Pulmonary artery endothelial cell (primary cell): ENCODE data around the gene NFILZ. TPM values are rescaled to one million over a fixed set of nuclear protein-coding genes. Genes with fewer than 3 reads are reported as not detected.

ENCODE experiments used
- DNase-seq: peaks from one replicate; pipeline ENCODE4 v3.0.0-alpha.2; 2011; ENCODE audit warnings: low read depth, low spot score
- total RNA-seq: library from RNA; depleted of rRNA; stranded (reverse); fragments of >200 nt; gene quantifications from 2 replicates; pipeline ENCODE4 v1.2.3, GENCODE V29; 2014

NFILZ gene, protein sequence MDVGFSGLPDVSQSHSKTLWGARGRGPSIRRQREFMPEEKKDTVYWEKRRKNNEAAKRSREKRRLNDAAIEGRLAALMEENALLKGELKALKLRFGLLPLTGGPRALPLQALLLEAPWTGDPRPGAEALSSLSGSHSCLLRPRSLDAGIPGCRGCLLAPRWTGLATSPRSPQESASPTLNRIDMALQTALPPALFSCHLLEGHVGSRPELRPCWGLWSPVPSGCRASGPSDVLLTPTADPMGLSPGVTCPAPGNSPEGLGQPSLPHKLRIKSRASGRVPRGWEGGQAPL
- total RNA-seq: not detected in 2 replicates

DNA sequence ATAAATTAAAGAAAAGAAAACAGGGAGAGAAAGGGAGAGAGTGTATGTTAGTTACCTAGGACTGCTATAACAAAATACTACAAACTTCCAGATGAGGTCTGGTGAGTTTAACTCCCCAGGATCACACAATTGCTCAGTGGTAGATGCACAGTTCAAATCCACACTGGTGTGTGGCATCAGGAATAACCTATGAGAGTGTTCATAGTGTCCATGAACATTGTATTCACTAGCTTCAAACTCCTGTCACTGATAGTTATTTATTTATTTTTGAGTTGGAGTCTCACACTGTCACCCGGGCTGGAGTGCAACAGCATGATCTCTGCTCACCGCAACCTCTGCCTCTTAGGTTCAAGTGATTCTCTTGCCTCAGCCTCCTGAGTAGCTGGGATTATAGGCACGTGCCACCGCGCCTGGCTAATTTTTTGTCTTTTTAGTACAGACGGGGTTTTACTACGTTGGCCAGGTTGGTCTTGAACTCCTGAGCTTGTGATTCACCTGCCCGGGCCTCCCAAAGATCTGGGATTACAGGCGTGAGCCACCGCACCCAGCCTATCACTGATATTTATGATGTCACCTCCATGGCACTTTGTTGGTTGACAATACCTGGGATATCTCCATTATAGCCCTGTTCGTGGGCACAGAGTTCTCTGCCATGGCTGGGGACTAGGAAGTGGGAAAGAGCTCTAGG lies at the start of gene NFILZ:
TSS of gene NFILZ (plus strand) at position 638 of the 688 bp plus-strand sequence. CDS start 46,133 bp downstream, outside the sequence.
- no peak for DNase-seq

DNA sequence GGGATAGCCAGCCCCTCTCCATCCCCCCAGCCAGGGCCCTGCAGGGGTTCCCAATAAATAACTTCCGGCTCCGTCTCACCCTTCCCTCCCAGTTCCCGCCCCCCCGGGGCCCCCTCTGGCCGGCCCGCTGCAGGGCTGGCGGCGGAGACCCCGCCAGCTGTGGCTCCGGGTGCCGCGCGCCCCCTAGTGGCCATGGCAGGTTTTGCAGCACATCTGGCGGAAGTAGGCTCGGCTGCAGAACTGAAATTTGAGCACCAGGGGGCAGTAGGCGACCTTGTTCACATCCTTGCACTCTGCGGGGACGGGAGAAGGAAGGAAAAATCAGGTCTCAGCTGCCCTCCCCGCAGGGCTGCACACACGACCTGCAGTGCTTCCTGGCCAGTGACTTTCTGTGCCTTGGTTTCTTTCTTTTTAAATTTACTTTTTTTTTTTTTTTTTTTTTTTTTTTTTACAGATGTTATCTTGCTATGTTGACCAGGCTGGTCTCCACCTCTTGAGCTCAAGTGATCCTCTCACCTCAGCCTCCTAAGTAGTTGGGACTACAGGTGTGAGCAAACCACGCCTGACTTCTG lies 49.6 kb upstream of the NFILZ start:
- no peak for DNase-seq

DNA sequence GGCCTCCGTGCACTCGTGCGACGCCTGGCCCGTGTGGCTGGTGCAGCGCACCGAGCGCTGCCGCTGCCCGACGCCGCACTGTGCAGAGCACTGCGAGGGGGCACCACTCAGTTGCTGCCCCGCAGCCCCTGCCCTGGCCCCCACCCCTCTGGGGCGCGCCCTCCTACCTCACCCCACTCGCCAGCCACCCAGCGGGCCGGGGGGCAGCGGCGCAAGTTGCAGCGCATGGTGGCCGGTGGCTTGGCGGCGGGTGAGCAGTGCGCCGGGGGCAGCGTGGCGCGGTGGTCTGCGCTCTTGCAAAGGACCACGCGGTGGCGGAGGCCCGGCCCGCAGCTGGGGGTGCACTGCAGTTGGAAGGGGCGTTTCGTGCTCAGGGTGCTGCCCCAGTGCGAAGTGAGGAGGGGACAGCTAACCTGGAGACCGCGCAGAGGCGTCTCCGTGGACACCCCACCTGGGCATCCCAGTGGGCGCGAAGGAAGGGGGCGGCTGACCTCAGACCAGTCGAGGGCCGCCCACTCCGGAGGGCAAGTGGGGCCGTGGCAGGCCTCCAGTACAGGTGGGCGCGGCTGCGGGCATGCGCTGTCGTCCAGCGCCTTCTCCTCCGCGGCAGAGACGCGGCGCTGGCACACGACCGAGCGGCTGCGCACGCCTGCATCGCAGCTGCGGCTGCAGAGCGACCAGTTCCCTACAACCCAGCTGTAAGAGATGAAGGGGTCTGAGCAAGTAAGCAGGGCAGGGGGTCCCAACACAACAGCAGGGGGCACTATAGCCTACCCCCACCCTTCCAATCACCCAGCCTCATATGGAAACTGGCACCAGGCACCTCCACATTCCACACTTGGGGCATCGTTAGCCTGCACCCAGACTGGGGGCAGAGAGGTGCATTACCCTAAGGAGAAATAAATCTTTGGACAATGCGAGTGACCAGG lies 45.2 kb upstream of the NFILZ start:
- no peak for DNase-seq

DNA sequence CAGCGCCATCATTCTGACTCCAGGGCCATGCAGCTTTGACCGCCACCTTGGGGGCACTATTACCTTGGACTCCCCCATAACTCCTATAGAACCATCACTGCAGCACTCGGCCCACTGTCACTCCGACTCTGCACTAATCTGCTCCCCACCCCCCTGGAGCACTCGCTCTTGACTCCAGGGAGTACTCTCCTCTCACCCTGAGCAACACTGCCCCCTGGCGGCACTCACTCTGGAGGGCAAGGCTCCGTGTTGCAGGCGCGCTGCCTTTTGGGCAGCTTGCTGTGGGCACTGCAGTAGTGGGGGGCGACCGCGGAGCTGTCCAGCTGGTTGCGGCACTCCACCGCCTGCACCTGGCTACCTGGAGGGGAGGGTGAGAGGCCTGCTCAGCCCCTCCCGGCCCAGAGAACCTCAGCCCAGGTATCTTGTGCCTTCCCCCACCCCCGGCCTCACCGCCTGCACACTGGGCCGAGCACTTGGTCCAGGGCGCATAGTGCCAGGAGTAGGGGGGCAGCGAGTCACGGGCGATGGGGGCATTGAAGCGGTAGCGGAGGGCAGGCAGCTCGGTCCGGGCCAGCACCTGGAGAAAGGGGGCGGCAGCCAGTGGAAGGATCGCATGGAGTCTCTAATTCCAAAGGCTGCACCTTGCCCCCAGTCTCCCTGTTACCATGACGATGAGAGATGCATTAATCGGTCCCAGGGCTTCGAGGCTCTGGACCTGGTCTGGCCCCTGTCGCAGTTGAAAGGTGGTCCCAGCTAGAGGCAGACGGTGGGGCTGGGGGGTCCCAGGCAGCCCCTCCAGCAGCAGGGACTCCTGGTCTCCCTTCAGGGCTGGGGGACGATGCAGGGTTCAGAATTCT lies 44.3 kb upstream of the NFILZ start:
- DNase-seq: no peak

DNA sequence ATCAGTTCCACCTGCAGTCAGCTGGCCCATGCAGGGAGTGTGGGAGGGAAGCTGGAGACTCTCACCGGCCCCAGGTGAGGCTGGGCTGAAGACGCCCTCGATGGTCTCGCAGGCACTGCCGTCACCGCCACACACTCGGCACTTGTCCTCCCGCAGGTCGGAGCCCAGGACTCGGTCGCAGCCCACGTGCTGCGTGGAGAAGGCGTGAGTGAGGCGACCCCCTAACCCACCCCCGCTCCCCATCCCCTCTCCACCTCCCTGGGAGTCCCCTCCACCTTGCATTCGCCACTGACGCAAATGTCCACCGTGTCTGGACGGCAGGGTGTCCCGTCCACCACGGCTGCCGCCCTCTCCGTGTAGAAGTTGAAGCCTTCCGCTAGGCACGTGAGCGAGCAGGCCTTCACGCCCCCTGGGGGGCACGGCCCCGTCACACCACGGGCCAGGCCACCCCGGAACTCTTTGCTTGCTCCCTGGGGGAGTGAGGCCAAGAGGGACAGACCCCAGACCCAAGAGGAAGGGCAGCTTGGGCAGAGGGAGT lies 41.2 kb upstream of the NFILZ start:
- no peak for DNase-seq

DNA sequence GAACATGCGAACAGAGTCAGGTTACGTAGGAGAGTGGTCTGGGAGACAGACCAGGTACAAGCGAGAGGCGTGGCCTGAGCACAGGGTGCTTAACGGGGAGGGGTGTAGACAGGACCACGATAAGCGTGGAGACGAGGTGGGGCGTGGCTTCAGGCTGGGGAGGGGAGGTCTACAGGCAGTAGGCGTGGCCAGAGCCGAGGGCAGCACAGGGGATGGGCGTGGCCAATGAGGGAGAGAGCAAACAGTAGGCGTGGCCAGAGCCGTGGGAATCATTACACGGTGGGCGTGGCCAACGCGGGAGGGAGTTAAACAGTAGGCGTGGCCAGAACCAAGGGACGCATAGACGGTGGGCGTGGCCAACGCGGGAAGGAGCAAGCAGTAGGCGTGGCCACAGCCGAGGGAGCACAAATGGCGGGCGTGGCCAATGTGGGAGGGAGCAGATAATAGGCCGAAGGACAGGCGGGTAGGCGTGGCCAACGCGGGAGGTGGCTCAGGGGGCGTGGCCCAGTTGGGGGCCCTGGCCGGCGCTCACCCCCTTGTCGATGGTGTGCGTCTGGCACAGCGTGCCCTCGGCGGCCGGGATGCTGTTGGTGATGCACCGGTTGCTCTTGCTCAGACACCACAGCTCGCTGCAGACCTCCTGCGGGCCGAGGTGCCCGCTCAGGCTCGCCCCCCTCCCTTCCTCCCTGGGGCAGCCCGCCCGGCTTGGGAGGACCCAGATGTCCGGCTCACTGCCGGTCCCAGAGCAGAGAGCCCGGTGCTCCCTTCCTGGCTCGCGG lies 38.0 kb upstream of the NFILZ start:
- peak; percentile 59 for DNase-seq

DNA sequence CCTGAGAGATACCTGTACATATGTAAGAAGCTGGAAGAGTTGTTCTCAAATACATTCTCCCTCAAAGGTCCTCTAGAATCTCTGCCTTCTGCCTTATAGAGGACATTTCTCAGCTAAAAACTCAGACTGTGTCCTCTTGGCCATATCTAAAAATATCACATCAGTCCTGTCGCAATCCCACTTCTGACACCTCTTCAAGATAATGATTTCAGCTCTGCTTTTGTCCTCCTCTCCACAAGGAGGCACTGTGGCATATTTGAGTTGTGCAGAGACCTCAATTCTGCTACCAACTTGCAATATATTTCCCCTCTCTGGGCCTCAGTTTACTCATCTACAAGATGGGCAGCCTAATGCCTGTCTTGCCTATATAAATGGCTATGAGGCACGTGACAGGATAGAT lies 36.5 kb upstream of the NFILZ start:
- no peak for DNase-seq

DNA sequence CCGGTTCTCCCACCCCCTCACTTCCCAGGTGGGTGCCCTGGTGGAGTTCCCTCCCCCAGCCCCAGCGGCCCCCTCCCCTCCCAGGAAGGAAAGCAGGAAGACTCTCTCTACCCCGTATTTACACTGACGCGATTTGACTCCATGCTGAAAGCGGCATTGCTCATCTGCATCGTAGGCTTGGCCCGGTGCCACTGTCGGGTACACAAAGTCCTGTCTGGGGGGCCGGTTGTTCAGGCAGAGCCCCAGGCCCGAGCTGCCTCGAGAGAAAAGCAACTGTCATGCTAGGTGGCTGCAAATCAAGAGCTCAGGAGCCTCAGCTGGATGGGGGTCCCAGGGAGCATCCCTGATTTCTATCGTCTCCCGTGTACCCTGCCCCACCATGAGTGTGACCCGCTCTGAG lies 34.8 kb upstream of the NFILZ start:
- no peak for DNase-seq

DNA sequence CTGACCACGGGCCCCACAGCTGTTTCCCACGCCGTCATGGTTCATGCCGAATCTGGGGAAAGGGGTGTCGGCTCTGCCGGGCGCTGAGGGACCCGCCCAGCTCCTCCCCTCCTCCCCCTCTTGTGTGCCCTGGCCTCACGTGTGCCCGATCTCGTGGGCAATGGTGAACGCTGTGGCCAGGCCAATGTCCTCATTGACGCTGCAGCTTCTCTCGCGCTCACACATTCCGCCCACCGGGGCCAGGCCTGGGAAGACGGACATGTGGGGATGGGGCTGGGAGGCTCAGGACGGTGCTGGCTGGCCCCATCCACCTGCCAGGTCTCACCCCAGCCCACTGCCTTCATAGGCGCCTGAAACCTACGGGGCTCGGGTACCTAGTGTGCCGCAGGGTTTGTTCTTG lies 34.3 kb upstream of the NFILZ start:
- DNase-seq: no peak

DNA sequence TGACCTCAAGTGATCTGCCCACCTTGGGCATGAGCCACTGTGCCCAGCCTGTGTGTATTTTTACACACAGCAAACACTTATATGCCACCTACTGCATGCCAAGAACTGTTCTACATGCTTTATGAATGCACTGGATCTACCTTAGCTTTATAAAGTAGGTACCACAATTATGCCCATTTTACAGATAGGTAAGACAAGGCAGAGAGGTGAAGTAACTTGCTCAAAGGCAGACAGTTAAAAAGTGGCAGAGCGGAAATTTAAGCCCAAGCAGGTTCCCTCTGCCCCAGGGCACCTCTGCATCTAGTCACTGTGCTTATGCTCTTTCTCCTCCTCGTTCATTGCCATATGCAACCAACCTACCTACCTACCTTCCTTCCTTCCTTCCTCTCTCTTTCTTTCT lies 30.4 kb upstream of the NFILZ start:
- DNase-seq: no peak

DNA sequence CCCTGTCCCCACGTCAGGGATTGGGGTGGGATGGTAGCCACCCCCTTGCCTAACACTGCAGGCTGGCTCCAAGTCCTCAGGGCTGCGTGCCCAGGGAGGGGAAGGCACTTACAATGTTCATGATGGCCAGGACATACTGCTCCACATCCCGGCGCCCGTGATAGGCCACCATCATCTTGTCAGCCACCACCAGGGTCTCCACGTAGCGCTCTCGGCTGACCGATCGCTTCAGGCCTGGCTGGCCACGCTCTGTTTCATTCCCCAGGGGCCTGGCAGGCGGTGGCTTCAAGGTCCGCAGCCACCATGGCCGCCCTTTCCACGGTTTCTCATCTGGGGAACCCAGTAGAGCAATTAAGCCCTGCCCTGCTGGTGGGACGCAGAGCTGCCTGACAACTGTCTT lies 29.6 kb upstream of the NFILZ start:
- DNase-seq: no peak

DNA sequence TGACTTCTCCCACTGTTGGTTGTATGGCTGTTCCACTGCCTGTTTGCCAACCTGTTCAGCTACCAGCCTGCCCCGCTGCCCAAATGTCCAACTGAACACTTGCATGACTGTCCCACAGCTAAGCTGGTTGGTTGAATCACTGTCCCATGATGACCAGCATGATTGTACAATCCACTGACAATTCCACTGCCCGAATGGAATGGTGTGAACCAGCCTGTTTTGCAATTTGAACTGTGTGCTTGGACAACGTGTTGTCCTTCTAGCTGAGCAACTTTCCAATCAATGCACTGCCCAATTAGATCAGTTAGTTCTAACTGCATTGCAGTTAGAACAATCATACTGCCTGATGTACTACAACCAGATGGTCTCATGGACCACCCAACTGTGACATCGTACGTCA lies 28.6 kb upstream of the NFILZ start:
- no peak for DNase-seq

DNA sequence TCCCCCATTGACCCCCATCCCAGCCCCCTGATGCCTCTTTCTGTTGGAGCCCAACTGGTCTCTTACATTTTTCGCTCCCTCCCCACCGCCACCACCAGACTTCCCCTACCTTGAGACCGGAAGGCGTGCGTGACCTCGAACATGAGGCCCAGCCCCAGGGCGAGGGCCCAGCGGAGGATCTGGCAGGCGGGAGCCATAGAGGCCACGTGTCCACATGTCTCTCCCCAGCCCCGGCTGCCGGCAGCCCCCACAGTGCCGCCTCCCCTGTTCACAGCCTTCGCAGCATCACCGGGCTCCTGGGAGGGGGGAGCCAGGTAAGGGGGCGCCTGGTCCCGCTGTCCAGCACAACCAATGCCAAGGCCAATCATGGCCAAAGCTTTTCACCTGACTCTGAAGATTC lies 24.9 kb upstream of the NFILZ start:
- no peak for DNase-seq

DNA sequence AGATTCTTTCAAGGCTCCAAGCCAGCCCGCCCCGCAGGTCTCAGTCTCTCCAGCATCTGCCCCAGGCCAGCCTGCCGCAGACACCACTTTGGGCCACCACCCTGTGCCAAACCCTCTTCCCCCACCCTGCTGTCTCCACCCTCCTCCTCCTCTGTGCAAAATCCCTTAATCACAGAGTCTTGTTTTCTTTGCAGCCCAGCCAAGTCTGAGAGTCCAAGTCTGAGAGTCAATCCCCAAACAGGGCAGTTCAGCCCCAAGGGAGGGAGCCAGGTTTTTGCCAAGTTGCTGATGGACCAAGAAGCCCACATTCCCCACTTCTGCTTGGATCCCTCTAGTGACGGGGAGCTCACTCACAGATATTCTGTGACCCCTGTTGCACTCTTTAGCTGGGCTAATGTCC lies 23.0 kb upstream of the NFILZ start:
- no peak for DNase-seq

DNA sequence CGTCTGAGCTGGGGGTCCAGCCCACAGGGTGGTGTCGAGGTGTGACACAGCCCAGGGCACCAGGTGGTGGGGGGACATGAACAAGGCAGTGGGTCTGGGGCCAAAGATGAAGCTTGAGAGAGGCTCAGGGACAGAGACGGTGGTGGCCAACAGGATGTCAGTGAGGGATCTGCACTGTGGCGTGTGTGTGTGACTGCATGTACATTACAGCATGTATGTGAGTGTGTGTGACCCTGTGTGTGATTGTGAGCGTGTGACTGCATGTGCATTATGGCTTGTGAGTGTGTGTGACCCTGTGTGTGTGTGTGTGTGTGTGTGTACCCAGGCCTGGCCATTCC lies 21.5 kb upstream of the NFILZ start:
- no peak for DNase-seq

DNA sequence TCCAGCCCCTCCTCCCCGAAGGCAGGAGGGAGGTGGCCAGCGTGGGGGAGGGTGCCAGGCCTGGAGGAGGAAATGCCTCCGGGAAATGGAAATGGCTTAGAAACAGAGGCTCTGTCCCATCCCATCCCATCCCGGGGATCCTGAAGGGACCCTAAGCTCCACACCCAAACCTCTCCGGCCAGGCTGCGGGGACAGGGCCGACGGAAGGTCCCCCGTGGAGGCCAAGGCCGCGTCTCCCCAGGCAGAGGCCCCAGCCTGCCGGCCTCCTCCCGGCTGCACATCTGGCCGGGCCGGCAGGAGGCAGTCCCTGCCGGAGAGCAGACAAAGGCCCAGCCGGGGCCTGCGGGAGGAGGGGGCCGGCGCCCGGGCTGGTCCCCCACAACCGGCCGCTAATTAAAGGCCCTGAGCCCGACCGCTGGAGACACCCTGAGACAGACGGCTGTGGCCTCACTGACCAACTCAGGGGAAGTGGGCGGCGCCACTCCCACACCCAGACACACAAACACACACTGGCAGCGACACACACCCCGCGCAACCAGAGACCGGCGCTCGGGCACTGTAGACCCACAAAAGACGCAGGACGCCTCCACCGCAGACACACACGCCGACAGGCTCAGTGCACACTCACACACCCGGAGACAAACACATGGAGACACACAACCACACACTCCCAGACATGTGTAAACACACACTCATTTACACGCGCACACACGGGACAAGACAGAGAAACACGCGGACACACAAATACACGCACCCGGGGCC lies 21.0 kb upstream of the NFILZ start:
- DNase-seq: no peak

DNA sequence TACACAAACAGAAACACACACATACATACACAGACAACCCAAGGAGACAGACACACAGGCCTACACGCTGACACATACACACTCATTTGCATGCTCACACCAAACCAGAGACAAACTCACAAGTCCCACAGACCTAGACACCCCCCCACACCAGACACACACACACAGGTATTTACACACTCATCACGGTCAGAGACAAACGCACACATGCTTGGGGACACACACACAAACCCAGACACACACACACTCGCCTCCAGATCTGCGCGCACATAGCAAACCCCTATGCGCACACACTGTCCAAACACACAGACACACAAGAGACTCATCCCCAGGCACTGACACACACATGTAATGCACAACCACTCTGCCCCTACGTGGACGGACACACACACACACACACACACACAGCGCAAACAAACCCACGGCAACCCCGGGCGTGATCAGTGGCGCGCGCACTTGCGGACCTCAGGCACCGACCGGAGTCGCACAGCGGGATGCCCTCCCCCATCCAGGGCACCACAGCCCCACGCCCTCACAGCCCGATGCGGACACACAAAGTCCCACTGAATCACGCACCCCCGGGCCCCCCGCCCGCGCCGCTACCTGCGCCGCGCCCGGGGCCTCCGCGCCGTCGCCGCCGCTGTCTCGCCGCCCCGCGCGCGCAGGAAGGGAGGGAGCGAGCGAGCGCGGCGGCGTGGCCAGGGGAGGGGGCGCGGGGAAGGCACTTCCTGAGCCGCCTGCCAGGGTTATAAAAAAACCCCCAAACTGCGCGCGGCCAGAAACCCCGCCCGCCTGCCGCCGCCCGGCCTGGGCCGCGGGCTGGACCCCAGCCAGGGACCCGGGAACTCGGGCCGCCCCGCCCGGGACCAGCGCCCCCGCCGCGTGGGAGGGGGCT lies 20.1 kb upstream of the NFILZ start, which contains the start of gene ADAMTS10:
TSS of gene ADAMTS10 (minus strand) at position 675 of the 895 bp plus-strand sequence. CDS start 5,005 bp downstream, outside the sequence.
- DNase-seq: no peak

DNA sequence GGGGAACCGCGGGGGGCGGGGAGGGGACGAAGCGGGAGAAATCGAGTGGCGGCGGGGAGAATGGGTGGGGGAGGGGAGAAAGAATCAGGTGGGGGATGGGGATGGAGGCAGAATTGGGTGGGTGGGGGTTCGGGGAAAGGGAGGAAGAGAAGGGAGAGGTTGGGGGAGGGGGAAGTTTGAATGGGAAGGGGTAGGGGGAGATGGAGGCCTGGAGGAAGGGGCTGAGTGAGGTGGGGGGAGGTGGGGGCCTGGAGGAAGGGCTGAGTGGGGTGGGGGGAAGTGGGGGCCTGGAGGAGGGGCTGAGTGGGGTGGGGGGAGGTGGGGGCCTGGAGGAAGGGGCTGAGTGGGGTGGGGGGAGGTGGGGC lies 19.5 kb upstream of the NFILZ start:
- DNase-seq: no peak
